GM18498 (cell line): ENCODE results near the gene OR5C1.
A peak's percentile ranks its signal among the peaks of the same experiment; 100 is the strongest.
"Not testable (repeated sequence)": the region's sequence is repeated elsewhere in the genome, so short reads cannot be mapped to it uniquely, and the experiment has no call there.

Source experiments
- ATAC-seq: cut with Tn5 transposase; IDR thresholded peaks from one replicate; pipeline ENCODE4 v1.9.1; 2021; ENCODE audit warnings: mild to moderate bottlenecking, moderate library complexity; ENCODE audit not compliant: unreplicated experiment

Gene OR5C1

DNA sequence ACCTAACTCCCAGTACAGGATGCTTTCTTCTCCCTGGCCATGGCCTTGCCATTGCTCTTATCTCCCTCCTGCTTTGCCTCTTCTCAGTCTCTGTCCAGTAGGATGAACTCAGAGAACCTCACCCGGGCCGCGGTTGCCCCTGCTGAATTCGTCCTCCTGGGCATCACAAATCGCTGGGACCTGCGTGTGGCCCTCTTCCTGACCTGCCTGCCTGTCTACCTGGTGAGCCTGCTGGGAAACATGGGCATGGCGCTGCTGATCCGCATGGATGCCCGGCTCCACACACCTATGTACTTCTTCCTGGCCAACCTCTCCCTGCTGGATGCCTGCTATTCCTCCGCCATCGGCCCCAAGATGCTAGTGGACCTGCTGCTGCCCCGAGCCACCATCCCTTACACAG is at the start of gene OR5C1:
TSS of gene OR5C1 (plus strand) at position 103 of the 400 bp plus-strand sequence. CDS start at position 103, 0 bp downstream.
- no peak for ATAC-seq

DNA sequence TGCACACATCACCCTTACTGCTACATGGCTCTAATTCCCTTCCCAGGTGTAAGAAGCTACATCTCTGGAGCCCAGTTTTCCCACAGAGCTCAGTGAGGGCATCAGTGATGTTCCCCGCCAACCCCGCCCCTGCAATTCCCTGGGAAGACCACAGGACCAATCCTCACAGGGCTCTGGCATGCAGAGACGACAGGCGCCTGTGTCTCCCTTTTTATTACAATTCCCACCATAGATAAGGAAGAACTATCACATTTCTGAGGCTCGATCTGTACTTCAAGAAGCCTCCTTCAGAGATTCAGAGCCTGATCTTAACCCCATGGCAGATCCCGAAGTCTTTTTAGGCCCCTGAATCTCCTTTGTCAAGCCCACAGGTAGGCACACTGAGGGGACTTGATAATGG is 46.7 kb upstream of the OR5C1 start, which contains the start of gene OR1L6:
TSS of gene OR1L6 (plus strand) at position 301 of the 400 bp plus-strand sequence. CDS start 7,545 bp downstream, outside the sequence.
- ATAC-seq, result no peak

DNA sequence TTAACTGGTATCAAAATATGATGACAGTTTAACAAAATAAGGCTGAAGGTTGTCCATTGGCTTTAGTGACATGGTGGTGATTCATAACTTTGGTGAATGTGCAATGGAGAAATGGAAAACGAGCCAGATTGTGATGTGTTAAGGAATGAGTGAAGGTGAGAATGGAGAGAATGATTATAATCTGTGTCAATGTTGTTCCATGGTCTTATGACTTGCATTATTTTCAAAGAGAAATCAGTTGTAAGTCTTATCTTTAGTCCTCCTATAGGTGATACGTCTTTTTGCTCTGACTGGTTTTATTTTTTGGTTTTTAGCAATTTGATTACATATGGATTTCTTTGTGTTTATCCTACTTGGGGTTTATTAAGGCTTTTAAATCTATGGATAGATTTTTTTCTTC is 33.9 kb upstream of the OR5C1 start:
- no peak for ATAC-seq

DNA sequence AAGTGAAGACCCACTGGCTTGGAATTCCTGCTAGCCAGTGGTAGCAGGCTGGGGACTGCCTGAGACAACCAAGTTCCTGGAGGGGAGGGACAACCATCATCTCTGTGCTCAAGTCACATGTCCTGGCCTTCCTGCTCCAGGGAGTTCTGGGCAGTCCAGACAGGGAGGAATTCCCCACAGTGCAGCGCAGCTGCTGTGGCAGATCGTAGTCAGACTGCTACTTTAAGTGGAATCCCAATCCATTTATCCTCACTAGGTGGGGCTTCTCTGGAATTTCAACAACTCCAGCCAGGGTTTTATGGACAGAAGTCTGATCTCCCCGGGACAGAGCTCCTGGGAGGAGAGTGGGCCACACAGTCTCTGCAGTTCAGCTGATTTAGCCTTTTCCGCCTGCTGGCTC is 20.9 kb upstream of the OR5C1 start:
- ATAC-seq, result no peak

DNA sequence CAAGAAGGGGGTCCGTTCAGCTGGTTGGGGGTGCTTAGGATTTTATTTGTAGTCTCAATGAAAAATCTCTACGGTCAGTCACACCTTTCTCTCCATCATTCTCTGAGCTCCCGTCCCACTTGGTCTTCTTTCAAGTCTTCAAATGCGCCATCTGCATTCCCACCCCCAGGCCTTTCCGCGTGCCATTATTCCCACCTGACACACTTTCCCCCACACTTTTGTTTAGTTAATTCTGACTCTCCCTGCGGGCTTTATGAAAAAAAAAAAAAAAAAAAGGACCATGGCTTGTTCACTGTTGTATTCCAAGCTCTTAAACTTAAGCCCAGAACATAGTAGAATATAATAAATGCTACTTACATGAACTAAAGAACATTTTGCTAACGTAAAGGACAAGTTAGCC is 11.7 kb upstream of the OR5C1 start:
- ATAC-seq, result no peak

DNA sequence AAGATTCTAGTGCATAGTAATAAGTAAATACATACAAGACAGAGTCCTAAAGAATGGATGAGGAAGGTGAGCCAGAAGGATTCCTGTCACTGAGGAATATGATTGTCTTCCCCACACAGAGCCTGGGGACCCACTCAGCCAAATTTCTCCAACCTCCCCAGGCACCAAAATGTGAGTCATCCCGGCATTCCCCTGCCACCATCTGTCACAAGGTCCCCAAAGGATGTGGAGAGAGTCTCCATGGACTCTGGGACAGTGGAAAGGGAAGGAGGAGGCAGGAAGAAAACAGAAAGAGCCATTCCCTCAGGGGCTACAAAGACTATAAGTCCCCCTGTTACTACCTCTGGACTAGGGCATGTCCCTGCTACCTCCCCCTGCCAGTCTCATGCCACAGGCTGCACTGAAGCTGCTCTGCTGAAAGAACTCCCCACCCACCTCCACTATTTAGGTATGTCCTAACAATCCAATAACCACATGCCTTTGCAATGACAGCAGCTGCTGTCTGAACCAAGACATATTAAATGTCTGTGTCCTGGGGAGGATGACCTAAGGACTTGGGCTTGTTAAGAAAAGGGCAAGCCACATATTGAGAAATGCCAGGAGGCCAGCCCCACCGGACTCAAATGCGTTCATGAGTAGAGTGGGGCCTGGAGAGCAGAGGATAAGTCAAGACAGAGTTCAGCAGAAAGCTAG is 10.7 kb upstream of the OR5C1 start:
- no peak for ATAC-seq

DNA sequence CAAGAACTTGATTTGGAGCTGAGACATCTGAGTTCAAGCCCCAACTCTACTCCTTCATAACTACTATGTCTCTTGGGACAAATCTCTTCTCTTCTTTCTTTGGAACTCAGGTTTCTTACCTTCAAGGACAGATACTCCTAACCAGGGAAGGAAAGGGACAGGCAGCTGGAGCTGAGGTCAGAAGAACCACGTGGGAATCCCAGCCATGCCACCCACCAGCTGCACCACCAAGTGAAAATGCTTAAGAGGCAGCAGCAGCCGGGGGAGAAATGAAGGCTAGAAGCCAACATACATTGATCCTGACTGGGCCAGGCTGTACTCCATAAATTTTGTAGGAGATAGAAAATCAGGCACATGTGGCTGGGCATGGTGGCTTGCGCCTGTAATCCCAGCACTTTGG is 9.6 kb upstream of the OR5C1 start:
- ATAC-seq, result no peak

DNA sequence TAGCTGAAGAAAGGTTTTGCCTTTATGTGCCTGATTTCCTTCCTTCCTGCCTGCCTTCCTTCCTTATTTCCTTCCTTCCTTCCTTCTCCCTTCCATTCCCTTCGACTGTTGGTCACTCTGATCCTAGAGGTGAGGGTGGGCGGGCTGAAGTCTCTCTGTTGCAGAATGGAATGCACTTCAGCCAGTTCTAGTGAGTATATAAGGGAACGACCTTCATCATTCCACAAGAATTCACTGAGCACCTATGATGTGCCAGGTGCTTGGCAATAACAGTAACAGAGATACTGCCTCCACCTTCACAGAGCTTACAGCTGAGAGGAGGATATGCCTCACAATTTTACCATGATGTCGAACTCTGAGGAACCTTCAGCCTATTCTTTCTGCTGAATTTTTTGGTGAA is 8.7 kb upstream of the OR5C1 start:
- ATAC-seq, result no peak

DNA sequence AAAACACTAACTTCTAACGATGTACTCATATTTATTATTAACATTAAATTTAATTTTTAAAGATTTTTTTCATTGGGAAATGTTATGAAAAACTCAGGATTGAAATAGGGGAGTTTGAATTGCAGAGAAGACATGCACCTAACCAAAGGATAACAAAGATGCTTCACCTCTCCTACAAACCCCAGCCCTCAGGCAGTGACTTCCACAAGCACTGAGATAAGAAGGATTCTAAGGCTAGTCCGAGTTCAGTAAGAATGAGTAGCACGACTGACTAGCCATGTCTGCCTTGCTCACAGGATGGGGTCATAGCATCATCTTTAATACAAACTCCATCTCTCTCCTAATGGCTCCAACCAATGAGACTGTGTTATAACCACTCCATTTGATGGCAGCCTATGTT is 7.1 kb upstream of the OR5C1 start:
- ATAC-seq, result no peak

DNA sequence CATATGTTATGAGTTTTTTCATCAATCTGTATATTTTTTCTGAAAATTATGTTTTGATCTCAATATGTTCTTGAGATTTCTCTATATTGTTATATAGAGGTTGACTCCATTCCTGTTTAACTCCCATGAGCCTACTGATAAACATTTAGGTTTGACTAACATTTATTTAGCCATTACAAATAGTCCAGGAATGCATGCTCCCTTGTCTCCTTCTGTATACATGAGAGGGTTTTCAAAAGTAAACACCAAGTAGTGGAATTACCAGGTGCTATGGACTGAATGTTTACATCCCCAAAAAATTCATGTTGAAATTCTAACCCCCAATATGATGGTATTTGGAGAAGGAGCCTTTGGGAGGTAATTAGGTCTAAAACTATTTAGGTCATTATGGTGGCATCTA is 3.5 kb upstream of the OR5C1 start:
- ATAC-seq, result no peak

DNA sequence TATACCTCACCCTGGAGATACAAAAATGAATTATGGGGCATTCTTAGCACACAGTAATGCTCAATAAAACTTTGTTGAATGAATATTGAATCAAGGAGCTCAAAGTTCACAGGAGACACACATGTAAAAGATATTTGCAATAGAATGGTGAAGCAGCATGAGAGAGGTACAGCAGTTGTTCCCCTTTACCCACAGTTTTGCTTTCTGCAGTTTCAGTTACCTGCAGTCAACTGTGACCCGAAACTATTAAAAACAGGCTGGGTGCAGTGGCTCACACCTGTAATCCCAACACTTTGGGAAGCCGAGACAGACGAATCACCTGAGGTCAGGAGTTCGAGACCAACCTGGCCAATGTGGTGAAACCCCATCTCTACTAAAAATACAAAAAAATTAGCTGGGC is 2.4 kb upstream of the OR5C1 start:
- no peak for ATAC-seq

DNA sequence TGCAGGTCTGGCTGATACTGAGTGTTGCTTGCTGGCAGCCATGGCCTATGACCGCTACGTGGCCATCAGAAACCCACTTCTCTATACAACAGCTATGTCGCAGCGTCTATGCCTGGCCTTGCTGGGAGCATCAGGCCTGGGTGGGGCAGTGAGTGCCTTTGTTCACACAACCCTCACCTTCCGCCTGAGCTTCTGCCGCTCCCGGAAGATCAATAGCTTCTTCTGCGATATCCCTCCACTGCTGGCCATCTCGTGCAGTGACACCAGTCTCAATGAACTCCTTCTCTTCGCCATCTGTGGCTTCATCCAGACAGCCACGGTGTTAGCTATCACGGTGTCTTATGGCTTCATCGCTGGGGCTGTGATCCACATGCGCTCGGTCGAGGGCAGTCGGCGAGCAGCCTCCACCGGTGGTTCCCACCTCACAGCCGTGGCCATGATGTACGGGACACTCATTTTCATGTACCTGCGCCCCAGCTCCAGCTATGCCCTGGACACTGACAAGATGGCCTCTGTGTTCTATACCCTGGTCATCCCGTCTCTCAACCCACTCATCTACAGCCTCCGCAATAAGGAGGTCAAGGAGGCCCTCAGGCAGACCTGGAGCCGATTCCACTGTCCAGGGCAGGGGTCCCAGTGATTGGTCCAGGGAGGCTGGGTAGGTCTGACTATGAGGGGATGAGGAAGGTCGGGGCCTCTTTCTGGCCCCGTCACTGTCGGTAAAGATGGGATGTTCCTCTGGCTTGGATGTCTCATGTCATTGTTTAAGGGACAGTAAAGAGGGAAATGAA is 718 bp downstream of the OR5C1 start:
- ATAC-seq, result no peak

DNA sequence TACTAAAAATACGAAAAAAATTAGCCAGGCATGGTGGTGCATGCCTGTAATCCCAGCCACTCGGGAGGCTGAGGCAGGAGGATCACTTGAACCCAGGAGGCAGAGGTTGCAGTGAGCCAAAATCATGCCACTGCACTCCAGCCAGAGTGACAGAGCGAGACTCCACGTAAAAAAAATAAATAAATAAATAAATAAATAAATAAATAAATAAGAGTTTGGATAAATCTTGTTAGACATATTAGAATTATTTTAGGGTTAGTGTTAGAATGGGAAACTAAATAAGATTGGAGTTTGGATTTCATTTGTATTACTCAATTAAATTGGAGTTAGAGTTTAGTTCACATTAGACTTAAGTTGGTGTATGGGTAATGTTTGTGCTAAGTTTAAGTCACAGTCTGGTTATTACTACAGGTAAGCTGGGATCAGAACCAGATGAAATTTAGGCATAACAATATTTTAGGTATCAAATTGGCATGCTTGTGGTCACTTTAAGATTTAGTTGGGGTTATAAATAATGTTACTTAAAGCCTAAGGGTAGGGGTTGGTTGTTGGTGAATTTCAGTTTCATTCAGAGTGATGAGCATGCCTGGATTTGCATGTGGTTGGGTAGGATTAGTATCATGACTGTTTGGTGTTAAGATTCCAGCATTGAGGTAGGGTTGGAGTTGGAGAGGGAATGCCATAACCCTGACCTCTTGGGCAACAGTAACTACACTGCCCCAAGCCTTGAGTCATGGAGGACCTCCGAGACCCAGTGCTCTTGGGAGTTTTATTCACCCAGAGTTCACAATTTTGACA is 3.3 kb downstream of the OR5C1 start:
- peak; percentile 71 for ATAC-seq

DNA sequence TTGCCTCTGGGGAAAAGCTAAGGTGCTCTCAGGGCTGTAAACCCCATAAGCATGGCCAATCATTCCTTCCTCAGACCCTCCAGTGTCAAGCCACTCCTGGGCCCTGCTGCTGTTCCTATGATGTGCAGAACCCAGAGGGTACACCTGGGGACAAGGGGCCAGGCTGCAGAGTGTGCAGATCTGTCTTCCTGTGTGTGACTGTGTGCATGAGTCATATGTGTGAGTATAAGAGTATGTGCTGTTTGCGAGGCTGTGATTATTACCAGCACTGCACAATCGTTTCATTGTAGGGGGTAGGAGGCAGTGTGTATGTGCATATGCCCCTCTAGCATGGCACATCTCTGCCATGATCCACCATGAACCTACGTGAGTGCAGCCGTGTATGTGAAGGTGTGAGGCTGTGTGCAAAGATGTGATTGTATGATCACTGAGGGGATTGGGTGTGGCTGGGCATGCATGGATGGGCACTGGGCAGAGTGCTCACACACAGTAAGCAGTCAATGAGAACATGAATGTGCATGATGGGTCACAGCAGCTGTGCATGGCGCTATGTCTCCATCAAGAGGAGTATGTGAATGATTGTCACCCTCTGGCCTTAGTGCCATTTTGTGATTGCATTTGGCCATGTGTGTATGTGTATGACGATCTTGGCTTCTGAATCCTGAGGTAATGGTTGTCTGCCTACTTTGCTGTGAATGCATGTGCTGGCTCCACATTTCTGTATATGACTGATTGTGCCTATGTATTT is 8.8 kb downstream of the OR5C1 start:
- no peak for ATAC-seq

DNA sequence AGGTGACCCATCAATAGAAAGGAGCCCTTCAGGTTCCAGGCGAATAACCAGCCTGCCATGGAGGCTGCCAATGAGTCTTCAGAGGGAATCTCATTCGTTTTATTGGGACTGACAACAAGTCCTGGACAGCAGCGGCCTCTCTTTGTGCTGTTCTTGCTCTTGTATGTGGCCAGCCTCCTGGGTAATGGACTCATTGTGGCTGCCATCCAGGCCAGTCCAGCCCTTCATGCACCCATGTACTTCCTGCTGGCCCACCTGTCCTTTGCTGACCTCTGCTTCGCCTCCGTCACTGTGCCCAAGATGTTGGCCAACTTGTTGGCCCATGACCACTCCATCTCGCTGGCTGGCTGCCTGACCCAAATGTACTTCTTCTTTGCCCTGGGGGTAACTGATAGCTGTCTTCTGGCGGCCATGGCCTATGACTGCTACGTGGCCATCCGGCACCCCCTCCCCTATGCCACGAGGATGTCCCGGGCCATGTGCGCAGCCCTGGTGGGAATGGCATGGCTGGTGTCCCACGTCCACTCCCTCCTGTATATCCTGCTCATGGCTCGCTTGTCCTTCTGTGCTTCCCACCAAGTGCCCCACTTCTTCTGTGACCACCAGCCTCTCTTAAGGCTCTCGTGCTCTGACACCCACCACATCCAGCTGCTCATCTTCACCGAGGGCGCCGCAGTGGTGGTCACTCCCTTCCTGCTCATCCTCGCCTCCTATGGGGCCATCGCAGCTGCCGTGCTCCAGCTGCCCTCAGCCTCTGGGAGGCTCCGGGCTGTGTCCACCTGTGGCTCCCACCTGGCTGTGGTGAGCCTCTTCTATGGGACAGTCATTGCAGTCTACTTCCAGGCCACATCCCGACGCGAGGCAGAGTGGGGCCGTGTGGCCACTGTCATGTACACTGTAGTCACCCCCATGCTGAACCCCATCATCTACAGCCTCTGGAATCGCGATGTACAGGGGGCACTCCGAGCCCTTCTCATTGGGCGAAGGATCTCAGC is 11.6 kb downstream of the OR5C1 start, which contains the start of gene OR1K1:
TSS of gene OR1K1 (plus strand) at position 58 of the 995 bp plus-strand sequence. CDS start at position 58, 0 bp downstream.
- no peak for ATAC-seq

DNA sequence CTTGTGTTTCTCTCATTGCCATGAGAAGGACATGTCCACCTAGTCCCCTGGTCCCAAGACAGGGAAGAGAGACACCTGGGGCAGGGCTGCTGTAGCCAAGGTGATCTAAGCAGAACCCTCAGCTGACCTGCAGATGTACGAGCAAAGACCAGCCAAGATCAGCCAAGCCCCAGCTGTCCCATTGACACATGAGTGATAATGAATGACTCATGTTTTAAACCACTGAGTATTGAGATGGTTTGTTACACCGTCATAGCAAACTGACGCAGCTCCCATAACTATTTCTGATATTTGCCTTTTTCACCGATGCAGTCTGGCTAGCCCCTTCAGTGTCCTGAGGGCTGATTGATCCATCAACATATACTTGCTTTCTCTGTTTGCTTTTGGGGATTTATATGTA is 17.9 kb downstream of the OR5C1 start:
- ATAC-seq, result no peak

DNA sequence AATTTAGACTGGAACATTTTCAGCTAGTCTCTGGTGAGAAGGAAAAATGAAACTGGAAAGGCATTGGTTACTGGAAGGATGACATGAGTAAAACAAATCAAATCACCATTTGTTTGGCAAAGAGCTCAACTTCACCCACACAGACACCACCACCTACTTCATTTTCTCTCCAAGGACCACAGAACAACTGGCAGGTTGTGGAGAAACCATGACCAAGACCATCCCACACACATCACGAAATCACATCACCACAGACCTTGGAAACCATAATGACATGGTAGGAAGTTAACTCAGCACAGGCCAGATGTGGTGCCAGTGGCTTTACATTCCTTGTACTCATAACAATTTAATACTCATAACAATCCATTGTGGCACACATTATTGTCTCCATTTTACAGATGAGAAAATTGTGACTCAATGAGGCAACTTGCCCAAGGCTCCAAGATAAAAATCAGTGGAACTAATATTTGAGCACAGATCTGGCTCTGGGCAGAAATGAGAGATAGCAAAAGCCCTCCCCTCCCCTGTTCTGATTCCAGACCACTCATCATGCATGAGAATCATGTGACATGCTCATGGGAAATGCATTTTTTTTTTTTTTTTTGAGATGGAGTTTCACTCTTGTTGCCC is 18.7 kb downstream of the OR5C1 start:
- no peak for ATAC-seq

DNA sequence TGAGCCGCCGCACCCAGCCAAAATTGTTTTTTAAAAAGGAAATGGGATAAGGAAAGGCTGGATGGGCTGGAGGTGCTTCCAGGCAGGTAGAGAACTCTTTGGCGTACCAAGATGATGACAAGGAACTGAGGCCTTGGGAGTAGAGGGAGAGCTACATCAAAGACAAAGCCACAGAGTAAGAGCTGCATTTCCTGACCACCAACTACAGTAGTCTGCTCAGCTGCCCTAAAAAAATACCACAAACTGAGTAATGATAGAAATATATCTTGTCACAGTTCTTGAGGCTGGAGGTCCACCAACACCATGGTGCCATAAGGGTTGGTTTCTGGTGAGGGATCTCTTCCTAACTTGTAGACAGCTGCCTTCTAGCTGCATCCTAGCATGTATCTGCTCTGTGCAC is 19.4 kb downstream of the OR5C1 start:
- no peak for ATAC-seq

DNA sequence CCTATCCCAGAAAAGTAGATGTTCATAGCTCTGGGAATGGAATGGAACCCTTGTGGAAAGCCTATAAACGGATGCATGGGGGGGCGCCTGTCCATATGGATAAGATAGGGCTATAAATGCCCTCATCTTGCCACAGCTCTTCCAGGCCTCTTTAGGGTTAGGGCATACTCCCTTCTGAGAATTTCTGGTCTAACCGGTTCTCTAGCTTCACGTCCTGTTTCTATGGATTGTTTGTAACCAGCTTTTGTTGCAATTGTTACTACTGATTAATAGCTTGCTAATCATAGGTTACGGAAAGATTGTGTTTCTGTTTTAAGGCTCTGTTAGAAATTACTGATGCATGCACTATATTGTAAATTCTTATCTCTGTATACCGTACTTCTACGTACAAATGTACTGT is 20.5 kb downstream of the OR5C1 start:
- ATAC-seq, result not testable (repeated sequence)
